CD4-positive, CD25-positive, alpha-beta regulatory T cell (primary cell): ENCODE results near the gene RHOBTB1. TPM values are rescaled to one million over a fixed set of nuclear protein-coding genes. Genes with fewer than 3 reads are reported as not detected.

Source experiments
- ATAC-seq, 2 donors: fragments of 150-1000 bp; cut with Tn5 transposase; one replicate each; pipeline ENCODE4 v1.10.0; 2021; ENCODE audit warnings: low read depth in 2 of 2, moderate number of reproducible peaks in 2 of 2, moderate library complexity in 1 of 2
- DNase-seq, 3 donors: peaks; one replicate each; pipeline versions ENCODE4 v3.0.0 to v3.0.0-alpha.2; 2012 to 2022; ENCODE audit warnings: mixed read lengths in 1 of 3
- H3K27ac ChIP-seq: one replicate; pipeline ENCODE4 v1.7.0; 2013; ENCODE audit warnings: mild to moderate bottlenecking, low read length; ENCODE audit not compliant: insufficient read depth, poor library complexity, severe bottlenecking
- H3K27me3 ChIP-seq: one replicate; pipeline ENCODE4 v1.7.0; 2013; ENCODE audit warnings: low read length; ENCODE audit not compliant: control insufficient read depth, insufficient read depth
- H3K36me3 ChIP-seq: one replicate; pipeline ENCODE4 v1.7.0; 2013; ENCODE audit warnings: mild to moderate bottlenecking, low read length, moderate library complexity; ENCODE audit not compliant: control insufficient read depth, insufficient read depth
- H3K4me1 ChIP-seq: 2 replicates; pipeline ENCODE4 v1.7.0; 2013; ENCODE audit warnings: mild to moderate bottlenecking, low read length; ENCODE audit not compliant: insufficient read depth, control insufficient read depth, poor library complexity, severe bottlenecking
- H3K4me3 ChIP-seq: one replicate; pipeline ENCODE4 v1.7.0; 2013; ENCODE audit warnings: low read depth, mild to moderate bottlenecking, low read length, moderate library complexity
- H3K9me3 ChIP-seq, 2 experiments: 1 replicate in 1 of 2; 2 replicates in 1 of 2; pipeline ENCODE4 v1.7.0; 2013; ENCODE audit warnings: low read length in 2 of 2, mild to moderate bottlenecking in 1 of 2, moderate library complexity in 1 of 2; ENCODE audit not compliant: control insufficient read depth in 2 of 2
- H3K27ac Mint-ChIP-seq, 3 donors: one replicate each; pipeline ENCODE4 v1.8.0; 2020 to 2022; ENCODE audit warnings: mild to moderate bottlenecking in 3 of 3, mixed read lengths in 3 of 3, moderate library complexity in 2 of 3
- H3K27me3 Mint-ChIP-seq: one replicate; pipeline ENCODE4 v1.8.0; 2022; ENCODE audit warnings: mild to moderate bottlenecking, mixed read lengths
- H3K36me3 Mint-ChIP-seq: one replicate; pipeline ENCODE4 v1.8.0; 2020; ENCODE audit warnings: mixed read lengths
- H3K4me1 Mint-ChIP-seq, 4 donors: one replicate each; pipeline ENCODE4 v1.8.0; 2020 to 2022; ENCODE audit warnings: mixed read lengths in 4 of 4, mild to moderate bottlenecking in 1 of 4
- H3K4me3 Mint-ChIP-seq, 4 donors: one replicate each; pipeline ENCODE4 v1.8.0; 2020 to 2022; ENCODE audit warnings: mild to moderate bottlenecking in 4 of 4, mixed read lengths in 4 of 4, moderate library complexity in 3 of 4
- H3K9me3 Mint-ChIP-seq, 7 donors: one replicate each; pipeline ENCODE4 v1.8.0; 2020 to 2022; ENCODE audit warnings: mixed read lengths in 7 of 7, mild to moderate bottlenecking in 3 of 7, moderate library complexity in 2 of 7
- polyA plus RNA-seq, 4 donors: library from polyadenylated mRNA; unstranded; fragments of 300-500 nt; fragmentation: Illumina TruSeq; gene quantifications; one replicate each; pipeline ENCODE4 v1.2.3, GENCODE V29; 2021
- total RNA-seq: library from RNA; stranded (reverse); gene quantifications from one replicate; pipeline ENCODE4 v1.2.3, GENCODE V29; 2022

RHOBTB1 gene
- total and polyA plus RNA-seq, 5 donors from 2014 or later = 1.8 TPM; not detected in 4

- H3K4me3 Mint-ChIP-seq = no peak overlapping the region
- no peak overlapping the region for H3K4me3 ChIP-seq
Observed at GRCh38 chr10:60821656-60822055, 122.3 kb downstream of the RHOBTB1 start.

DNA sequence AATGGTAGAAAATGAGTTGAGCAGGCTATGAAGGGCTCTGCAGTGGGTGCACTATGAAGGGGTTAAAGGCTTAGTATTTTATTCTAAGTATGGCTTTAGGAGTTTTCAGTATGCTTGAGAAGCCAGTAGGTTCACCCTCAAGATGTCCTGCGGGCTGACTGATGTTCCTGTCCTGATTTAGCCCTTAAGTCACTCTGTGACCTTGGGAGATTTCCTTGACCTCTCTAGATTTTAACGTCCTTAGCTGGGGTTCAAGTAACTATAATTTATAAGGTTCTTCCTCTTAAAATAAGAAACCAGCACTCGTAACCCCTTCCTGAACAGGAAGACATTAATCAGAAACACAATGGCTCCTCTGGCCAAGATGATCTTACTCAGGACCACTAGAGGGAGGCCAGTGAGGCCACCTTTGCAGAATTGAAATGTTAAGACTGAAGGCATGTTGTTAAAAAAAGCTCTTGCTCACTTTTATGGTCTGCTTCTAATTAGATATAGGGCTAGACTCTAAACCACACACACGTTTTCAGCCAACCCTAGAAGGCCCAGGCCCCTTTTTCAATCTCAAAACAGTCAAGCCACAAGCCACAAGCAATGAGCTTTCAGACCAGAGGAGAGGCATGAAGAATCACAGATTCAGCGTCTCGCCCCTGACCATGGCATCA, 123.8 kb downstream of the RHOBTB1 start:
- H3K4me1 Mint-ChIP-seq = peaks cover 3 to 13% (median 4%) of the 10 kb centered on the region in 4 donors
- H3K36me3 Mint-ChIP-seq = no peaks in the 10 kb centered on the region
- no peak overlapping the region for H3K27ac Mint-ChIP-seq
- DNase-seq (no peak), ATAC-seq (no peak)
- Histone ChIP-seq H3K36me3 (no peaks in the 10 kb centered on the region), H3K9me3 (no peaks in the 10 kb centered on the region), H3K4me3 (no peak overlapping the region), H3K27ac (no peak overlapping the region), H3K4me1 (peaks cover 5% of the 10 kb centered on the region), H3K27me3 (no peaks in the 10 kb centered on the region)
- H3K4me3 Mint-ChIP-seq = no peak overlapping the region
- H3K27me3 Mint-ChIP-seq = peaks cover 9% of the 10 kb centered on the region
- H3K9me3 Mint-ChIP-seq = no peaks in the 10 kb centered on the region

More at GRCh38 chr10:60821656-60822055, 122.3 kb downstream of the RHOBTB1 start:
- H3K4me1 ChIP-seq = peaks cover 1% of the 10 kb centered on the region
- H3K27me3 Mint-ChIP-seq = peaks cover 8% of the 10 kb centered on the region
- no peak overlapping the region for H3K27ac ChIP-seq
- DNase-seq (no peak), ATAC-seq (no peak)
- no peaks in the 10 kb centered on the region for H3K9me3 ChIP-seq
- no peaks in the 10 kb centered on the region for H3K36me3 ChIP-seq
- H3K9me3 Mint-ChIP-seq = no peaks in the 10 kb centered on the region
- peaks cover under 1 to 12% (median 1%) of the 10 kb centered on the region in 4 donors for H3K4me1 Mint-ChIP-seq
- H3K36me3 Mint-ChIP-seq = no peaks in the 10 kb centered on the region
- H3K27ac Mint-ChIP-seq = no peak overlapping the region
- peaks cover 4% of the 10 kb centered on the region for H3K27me3 ChIP-seq

Other genes with a start within 250 kb of the RHOBTB1 start
- 2.1 TPM for gene CDK1, start 165.7 kb downstream of the RHOBTB1 start, total RNA-seq
- gene CDK1, start 165.7 kb downstream of the RHOBTB1 start, polyA plus RNA-seq = 1 to 10 TPM; 2.2 to 7.8 (median 5.3) TPM